ENCODE data around the gene KCNG4.
A peak's percentile ranks its signal among the peaks of the same experiment; 100 is the strongest.
"Not testable (repeated sequence)": the region's sequence is repeated elsewhere in the genome, so short reads cannot be mapped to it uniquely, and the experiment has no call there.

Gene KCNG4

DNA sequence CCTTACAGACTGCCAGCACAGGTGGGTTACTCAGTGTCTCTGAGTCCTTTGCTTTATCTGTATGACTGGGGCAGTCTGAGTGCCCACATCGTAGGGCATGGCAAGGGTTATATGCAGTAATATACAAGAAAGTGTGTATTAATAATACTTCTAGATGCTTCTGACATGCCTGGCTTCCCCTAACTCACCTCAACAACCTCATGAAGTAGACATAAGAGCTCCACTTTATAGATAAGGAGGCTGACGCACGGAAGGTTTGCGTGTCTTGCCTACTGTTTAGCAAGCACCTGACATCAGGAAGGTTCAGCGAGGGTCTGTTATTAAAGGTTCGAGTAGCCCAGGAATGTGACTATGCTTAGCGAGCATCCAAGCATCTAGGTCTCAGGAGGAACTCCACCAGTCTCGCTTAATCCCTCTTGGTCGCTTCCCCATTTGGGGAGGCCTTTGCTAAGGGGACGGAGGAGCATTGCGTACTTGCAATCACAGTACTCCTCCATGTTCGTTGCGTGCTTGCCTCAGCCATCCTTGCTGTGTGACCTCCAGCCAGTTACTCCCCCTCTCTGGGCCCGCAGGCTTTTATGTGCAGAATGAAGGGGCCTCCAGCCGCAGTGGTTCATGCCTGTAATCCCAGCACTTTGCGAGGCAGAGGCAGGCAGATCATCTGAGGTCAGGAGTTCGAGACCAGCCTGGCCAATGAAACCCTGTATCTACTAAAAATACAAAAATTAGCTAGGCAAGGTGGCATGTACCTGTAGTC lies 1.6 kb downstream of the KCNG4 start:
- DNase-seq (ENCODE audit: low read depth, low spot score), result no peak
- H3K27ac ChIP-seq, result no peak overlapping the region

DNA sequence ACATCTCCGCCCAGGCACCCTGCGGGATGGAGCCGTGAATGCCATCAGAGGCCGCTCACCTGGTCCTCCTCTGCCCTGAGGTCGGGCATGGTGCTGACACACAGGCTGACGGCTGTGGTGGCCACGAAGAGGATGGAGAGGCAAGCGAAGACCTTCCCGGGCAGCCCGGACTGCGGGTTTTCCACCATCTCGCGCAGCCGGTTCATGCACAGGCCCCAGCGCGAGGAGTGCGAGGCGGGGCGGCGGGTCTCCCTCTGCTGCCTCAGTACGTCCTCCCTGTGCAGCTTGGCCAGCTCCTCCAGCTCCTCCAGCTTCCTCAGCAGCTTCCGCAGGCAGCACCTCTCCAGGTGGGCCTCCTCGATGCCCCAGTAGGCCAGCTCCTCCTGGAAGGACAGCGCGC lies 3.1 kb downstream of the KCNG4 start:
- DNase-seq (ENCODE audit: low read depth, low spot score), result no peak
- no peak overlapping the region for H3K27ac ChIP-seq

DNA sequence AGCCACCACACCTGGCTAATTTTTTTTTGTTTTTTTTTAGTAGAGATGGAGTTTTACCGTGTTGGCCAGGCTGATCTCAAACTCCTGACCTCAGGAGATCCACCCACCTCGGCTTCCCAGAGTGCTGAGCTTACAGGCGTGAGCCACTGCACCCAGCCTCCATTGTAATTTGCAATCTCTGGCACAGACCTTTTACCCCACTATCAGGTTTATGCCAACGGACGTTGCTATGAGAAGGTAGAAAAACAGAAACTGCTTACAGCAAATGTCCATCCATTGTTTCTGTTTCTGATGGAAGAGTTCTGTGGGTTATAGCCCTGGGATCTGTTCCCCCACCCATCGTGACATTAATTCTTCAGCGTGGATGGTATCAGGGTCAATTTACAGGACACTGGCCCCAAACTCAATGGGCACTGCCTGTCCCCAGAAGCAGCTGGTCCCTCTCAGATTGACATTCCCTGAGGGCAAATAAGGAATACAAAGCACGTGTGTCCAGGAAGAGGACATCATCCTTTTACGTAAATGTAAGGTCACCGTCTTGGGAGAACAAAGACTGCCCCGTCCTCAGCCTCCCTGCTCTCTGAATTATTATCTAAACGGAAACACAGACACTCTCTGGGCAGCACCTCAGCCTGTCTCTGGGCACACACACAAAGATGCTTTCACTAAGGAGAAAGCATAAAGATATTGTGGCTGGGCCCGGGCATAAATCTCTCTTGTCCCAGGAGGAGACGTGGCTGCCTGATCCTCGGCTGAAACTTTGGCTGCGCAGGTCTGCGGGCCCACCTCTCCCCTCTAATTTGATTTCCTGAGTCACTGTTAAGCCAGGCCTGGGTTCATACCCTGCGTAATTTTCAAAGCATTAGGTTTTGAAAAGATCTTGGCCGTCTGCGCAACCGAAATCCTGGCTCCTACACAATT lies 5.2 kb downstream of the KCNG4 start:
- H3K27ac ChIP-seq, result no peak overlapping the region

DNA sequence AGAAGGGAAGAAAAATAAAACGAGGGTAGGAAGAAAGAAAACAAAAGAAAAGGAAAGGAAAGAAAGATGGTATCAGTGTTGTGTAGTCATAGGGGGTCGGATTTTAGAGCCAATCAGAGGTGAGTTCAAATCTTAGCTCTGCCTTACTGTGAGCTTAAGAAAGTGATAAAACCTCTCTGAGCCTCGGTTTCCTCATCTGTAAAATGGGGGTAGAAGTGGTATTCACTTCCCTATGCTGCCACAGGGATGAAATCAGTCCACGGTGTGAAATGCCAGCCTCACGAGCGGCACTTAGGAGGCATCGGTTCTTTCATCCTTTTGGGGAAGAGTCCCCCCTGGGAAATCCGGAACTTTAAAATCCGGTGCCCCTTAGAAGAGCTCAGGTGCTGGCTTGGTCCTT lies 6.1 kb downstream of the KCNG4 start:
- no peak for DNase-seq (ENCODE audit: low read depth, low spot score)
- H3K27ac ChIP-seq, result no peak overlapping the region

More for the DNA sequence above, 5.2 kb downstream of the KCNG4 start:
- DNase-seq (ENCODE audit: low read depth, low spot score), result no peak

DNA sequence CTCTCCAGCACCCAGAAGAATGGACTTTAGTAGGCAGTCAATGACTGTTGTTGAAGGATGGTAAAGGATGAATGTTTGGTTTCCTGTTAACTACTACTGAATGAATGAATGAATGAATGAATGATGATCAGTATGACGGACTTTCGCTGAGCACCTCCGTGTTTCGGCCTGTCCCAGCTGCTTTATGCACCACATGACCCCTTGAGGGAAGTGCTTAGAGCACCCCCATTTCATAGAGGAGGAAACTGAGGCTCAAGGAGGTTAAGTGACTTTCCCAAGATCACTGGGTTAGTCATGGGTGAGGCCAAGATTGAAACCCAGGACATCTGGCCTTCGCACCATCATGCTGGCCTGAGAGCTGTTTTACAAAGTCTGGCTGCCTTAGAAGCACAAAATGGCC lies 6.8 kb downstream of the KCNG4 start:
- DNase-seq (ENCODE audit: low read depth, low spot score), result no peak
- H3K27ac ChIP-seq, result no peak overlapping the region

DNA sequence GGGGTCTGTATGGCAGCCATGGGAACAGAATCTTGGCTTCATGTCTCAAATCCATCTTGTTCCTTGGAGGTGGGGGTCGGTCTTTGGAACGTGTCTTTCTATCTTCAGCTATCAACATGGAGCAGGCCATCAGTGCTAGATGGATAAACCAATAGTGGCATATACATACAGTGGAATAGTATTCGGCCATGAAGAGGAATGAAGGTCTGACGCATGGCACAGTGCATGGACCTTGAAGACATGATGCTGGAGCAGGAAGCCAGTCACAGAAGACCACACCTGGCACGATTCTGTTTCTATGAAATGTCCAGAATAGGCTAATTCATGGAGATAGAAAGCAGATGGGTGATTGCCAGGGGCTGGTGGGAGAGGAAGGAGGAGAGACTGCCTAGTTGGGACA lies 7.8 kb downstream of the KCNG4 start:
- H3K27ac ChIP-seq, result no peak overlapping the region
- no peak for DNase-seq (ENCODE audit: low read depth, low spot score)

DNA sequence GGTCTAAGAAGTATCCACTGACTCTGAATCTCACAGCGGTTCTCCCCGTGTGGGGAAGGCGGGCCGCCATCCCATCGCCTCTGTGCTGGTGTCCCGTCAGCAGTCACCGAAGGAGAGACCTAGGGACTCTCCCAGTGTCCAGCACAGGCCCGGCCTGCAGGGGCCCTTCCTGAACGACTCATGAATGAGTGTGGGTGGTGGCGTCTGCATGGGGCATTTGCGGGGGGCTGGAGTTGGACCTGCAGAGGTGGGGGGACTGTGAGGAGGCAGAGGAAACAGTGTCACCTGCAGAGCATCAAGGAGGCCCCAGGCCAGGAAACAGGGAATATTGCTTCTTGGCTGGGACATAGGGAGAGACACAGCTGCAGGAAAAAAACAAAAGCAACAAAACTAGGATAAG lies 10.3 kb downstream of the KCNG4 start:
- no peak overlapping the region for H3K27ac ChIP-seq
- no peak for DNase-seq (ENCODE audit: low read depth, low spot score)

DNA sequence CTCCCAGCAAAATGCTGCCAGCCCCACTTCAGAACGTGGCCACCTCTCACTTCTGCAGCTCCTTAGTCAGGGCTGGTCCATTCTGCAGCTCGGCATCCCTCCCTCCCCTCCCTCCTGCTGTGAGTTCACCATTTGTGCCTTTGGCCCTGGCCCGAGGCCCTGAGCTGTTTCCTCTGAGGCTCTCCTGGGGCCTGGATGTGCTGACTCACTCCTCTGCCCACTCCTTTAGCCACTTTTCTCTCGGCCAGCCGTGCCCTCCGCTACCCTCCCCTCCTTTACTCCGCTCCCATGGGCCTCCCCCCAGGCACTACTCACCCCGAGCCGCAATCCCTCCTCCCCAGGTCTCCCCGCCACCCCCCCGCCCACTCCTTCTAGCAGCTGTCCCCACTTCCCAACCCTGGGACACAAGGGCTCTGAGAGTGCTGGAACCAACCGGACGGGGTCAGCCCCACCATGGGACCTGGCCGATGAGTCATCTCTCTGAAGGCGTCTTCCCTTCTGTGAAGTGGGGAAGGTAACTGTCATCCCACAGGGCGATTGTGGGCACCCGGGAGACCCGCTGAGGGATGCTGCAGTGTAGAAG lies 11.5 kb downstream of the KCNG4 start:
- DNase-seq (ENCODE audit: low read depth, low spot score), result no peak
- no peak overlapping the region for H3K27ac ChIP-seq

DNA sequence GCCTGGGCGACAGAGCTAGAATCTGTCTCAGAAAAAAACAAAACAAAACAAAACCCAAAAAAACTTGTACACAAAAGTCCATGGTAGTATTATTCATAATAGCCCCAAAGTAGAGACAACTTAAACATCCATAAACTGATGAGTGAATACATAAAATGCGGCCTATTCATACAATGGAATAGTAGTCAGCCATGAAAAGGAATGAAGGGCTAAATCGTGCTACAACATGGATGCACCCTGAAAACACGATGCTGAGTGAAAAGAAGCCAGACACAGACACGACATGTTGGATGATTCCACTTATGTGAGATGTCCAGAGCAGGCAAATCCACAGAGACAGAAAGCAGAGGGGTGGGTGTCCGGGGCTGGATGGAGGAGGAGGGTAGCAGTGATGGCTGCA lies 12.3 kb downstream of the KCNG4 start:
- DNase-seq (ENCODE audit: low read depth, low spot score), result no peak
- no peak overlapping the region for H3K27ac ChIP-seq

DNA sequence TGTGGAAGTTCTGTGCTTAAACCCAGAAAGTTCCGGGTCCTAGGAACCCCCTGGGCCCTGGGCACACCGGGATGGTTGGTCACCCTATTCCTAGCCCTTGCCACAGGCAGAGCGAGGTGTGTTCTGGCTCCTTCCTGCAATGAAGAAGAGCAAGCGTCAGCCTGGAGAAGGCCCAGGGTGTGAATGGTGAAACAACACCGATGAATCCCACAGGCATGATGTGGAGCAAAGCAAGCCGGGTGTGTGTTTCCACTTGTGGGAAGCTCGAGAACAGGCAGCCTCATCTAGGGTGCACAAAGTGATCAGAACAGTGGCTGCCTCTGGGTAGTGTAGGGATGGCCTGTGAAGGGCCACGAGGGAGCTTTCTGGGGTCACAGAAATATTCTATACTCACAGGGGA lies 13.8 kb downstream of the KCNG4 start:
- no peak overlapping the region for H3K27ac ChIP-seq
- peak; percentile 16 for DNase-seq (ENCODE audit: low read depth, low spot score)

DNA sequence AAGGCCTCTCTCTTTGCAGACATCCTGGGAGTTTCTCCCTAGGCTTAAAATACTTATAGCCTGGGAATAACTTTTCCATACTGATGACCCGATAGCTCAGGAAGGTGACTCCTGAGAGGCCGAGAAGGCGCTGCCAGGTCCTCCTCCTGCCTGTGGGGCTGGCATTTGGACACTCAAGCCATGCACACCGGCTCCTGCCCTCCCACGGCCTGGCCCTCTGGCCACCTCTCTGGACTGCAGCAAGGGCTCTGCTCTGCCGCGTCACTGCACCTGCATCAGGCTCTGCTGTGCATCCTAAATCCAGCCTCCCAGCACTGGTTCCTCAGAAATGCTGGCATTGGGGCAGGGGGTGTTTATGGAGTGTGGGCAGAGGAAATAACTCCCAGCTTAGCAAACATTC lies 14.2 kb downstream of the KCNG4 start:
- DNase-seq (ENCODE audit: low read depth, low spot score), result no peak
- H3K27ac ChIP-seq, result no peak overlapping the region

DNA sequence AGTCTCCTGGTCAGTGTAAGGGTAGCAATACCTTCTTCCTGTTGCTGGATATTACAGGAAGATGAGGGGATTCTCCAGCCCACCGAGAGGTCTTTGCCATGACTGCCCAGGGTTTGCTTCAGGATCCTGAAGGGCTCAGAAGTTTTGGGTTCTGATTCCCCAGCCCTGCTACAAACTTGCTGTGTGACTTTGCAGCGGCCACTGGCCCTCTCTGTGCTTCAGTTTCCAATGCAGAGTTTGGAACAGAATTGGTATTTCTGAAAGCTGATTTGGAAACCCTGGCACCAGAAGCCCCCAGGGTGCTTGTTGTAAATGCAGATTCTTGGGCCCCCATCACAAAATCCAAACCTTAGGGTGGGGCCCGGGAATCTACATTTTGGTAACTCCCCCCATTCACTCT lies 14.7 kb downstream of the KCNG4 start:
- DNase-seq (ENCODE audit: low read depth, low spot score), result no peak
- no peak overlapping the region for H3K27ac ChIP-seq

DNA sequence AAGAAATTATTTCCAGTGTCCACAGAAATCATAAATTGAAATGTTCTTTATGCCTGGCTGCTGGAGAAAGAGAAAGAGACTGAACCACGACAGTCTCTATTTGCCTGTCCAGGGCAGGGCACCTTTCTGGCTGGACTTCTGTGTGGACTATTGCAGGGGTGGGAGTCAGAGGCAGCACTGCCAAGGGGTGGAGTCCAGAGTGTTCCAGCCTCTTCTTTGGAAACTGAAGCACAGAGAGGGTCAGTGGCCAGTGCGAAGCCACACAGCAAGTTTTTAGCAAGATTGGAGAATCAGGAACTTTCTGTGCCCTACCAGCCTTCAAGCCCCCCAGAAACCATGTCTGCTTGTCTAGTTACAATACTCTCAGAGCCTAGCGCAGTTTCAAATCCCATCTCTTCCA lies 15.3 kb downstream of the KCNG4 start:
- DNase-seq (ENCODE audit: low read depth, low spot score), result no peak
- no peak overlapping the region for H3K27ac ChIP-seq

DNA sequence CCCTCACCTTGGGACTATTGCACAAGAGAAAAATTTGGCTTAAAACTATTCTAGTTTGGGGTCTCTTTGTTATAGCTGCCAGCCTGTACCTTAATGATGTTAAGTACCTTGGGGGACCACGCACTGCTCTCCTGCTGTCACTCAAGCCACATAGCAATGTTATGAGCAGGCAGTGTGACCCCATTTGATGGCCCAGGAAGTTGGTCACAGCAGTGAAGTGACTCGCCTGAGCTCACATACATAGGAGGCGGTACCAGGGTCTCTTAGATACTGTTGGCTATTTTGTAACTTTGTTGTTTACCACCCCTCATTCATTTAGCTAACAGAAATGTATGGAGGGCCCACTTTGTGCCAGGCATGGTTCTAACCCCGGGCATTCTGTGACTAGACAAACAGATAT lies 16.4 kb downstream of the KCNG4 start:
- no peak for DNase-seq (ENCODE audit: low read depth, low spot score)
- no peak overlapping the region for H3K27ac ChIP-seq

DNA sequence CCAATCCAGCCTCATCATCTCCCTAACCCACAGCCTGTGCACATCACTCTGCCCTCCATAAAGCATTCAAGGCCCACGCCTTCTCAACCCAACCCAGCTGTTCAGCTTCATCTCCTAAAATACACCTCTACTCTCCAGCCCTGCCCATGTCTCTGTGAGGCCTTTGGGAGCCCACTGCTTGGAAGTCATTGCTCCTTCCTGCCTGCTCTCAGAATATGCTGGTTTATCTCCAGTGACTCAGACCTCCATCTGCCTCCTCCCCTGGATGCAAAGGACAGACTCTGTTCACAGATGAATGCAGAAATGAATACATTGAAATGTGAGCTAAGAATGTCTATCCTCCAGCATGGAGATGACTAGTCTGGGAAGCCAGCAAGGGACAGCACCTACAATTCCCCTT lies 19.0 kb downstream of the KCNG4 start:
- no peak for DNase-seq (ENCODE audit: low read depth, low spot score)
- H3K27ac ChIP-seq, result no peak overlapping the region

DNA sequence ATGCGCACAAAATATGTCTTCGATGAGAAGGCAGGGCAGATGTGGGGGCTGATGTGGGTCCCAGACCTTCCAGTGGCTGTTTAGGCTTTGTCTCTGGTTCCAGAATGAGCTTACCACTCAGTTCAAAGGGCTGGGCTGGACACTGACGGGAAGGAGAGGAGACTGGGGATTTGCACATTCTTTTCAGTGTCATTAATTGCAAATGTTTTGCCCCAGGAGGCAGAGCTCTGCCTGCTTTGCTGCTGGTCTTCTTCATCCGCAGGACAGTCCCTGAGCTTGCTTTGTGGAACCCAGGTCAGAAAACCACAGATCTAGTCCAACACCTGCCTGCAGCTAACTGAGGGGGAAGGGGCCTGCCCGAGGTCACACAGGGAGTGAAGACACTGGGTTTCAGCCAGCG lies 20.9 kb downstream of the KCNG4 start:
- H3K27ac ChIP-seq, result no peak overlapping the region
- DNase-seq (ENCODE audit: low read depth, low spot score), result no peak

DNA sequence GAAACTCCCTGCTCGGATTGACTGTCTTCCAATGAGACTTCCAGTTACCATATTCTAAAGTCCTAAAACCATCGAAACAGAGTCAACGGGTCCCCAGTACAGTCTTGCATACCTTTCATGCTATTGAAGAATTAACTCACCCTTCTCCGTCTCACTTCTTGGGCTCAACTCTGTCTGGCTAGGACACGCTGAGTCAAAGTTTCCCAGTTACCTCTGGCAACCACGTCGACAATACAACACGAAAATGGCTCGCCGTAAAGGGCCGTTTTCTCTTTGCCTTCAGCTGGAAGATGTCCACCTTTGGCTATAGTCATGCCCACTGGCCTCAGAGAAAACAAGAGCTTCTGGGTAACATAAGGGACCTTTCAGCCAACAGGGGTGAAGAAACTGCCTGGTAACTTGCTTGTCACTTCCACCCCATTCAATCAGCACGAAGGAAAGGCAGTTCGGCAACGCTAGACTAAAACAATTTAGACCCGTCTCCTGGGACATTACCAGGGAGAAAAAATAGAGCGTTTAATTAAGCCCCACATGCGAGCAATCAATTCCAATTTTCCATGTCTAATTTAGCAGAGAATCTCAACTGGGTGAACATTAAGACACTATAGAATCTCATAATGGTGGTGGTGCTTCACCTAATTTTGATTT lies 21.5 kb downstream of the KCNG4 start:
- no peak for DNase-seq (ENCODE audit: low read depth, low spot score)

DNA sequence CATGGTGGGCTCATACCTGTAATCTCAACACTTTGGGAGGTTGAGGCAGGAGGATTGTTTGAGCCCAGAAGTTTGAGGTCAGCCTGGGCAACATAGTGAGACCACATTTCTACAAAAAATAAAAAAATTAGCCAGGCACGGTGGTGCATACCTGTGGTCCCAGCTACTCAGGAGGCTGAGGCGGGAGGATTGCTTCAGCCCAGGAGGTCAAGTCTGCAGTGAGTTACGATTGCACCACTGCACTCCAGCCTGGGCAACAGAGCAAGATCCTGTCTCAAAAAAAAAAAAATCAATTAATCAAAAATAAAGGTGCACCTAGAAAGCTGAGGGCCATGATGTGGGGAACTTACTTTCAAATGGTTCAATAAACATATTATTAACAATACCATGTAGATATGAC lies 23.7 kb downstream of the KCNG4 start:
- not testable (repeated sequence) for H3K27ac ChIP-seq; DNase-seq (ENCODE audit: low read depth, low spot score)

More for the DNA sequence above, 21.5 kb downstream of the KCNG4 start:
- H3K27ac ChIP-seq, result no peak overlapping the region

DNA sequence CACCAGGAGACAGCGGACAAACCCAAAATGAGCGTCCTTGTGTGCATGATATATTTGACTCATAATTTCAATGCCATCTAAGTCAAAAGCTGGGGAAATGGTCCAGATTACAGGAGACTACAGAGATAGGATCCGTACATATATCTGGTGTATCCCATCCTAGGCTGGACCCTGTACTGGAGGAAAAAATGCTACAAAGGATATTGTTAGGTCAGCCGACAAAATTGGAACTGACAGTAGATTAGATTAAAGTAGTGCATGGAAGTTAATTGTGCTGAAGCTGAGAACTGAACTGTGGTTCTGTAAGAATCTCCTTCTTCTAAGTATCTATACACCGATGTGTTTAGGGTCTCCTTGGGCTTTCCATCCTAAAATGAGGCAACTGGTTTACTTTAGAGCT lies 24.3 kb downstream of the KCNG4 start:
- DNase-seq (ENCODE audit: low read depth, low spot score), result no peak
- no peak overlapping the region for H3K27ac ChIP-seq

DNA sequence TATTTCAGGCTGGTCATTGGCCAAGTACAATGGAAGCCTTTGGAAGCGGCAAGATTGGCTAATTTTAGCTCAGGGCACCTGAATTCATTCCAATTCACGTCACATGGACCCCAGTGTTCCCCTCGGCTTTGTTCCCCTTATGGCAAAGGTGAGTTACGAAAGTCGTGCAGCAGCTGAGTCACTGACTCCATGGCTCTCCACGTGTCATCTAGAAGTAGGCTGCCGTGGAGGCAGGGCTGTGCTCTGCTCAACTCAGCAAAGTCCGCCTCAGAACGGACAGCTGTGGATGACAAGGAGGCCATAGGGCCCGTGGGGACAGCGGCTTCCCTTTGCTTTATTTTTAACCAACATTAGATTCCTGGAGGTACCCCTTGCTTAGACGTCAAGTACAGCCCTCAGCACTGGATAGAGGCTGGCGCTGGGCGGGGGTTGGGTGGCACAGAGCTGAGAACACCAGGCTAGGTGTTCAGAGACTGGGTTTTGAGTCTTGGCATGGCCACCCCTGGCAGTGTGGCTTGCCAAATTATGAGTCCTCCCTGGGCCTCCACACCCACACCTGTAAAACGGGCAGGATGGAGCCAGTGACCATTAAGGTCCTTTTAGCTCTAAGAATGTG lies 25.3 kb downstream of the KCNG4 start:
- no peak overlapping the region for H3K27ac ChIP-seq
- no peak for DNase-seq (ENCODE audit: low read depth, low spot score)
